GM21576 (cell line): ENCODE measurements around the gene TENT5A.
A peak's percentile ranks its signal among the peaks of the same experiment; 100 is the strongest.

Source experiments
- ATAC-seq: cut with Tn5 transposase; IDR thresholded peaks from one replicate; pipeline ENCODE4 v1.9.1; 2021; ENCODE audit warnings: mild to moderate bottlenecking, moderate library complexity; ENCODE audit not compliant: unreplicated experiment

TENT5A gene

DNA sequence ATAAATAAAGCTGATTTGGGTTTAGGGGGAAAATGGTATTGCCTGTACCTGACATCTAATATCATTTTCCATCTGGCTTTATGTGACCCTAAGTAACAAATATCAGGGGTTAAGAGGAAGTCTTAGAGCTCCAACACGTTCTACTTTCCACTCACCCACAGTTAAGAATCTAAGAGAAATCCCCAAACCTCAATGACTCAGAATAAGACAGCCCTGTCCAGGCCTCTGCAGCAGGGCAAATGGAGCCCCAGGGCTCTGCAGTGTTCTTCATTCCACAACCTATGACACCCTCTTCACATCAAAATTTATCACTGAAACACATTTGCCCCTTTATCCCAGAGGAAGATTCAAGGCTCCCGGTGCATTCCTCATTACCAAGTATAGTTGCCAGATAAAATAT, 20.3 kb upstream of the TENT5A start:
- peak; percentile 100 for ATAC-seq

GRCh38 chr6:81771097-81771496, 18.6 kb upstream of the TENT5A start:
- no peak for ATAC-seq

DNA sequence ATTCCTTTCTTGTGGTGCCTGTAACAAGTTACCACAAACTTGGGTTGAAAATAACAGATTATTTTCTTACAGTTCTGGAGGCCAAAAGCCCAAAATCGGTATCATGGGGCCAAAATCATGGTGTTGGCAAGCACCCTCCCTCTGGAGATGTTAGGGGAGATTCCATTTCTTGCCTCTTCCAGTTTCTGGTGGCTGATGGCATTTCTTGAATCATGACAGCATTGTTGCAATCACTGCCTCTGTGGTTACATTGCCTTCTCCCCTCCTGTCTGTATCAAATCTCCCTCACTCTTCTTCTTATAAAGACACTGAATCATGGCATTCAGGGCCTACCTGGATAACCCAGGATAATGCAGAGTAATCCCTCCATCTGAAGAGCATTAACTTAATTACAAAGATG, 17.9 kb upstream of the TENT5A start:
- ATAC-seq: no peak

DNA sequence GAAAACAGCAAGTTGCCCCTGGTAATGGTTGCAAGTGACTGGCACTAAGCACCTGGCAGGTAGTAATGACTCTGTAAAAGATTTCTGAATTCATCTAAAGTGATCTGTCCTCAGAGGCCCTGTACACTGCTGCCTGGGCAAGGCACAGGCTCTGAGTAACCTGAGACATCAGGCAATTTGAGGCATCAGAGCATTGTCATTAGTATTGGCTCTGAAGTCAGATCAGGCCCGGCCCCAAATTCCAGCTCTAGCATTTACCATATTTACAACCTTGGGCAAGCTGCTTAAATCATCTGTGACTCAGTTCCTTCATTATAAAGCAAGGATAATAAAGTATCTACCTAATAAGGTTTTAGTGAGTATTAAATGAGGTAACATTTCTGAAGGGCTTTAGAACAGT, 17.3 kb upstream of the TENT5A start:
- no peak for ATAC-seq

DNA sequence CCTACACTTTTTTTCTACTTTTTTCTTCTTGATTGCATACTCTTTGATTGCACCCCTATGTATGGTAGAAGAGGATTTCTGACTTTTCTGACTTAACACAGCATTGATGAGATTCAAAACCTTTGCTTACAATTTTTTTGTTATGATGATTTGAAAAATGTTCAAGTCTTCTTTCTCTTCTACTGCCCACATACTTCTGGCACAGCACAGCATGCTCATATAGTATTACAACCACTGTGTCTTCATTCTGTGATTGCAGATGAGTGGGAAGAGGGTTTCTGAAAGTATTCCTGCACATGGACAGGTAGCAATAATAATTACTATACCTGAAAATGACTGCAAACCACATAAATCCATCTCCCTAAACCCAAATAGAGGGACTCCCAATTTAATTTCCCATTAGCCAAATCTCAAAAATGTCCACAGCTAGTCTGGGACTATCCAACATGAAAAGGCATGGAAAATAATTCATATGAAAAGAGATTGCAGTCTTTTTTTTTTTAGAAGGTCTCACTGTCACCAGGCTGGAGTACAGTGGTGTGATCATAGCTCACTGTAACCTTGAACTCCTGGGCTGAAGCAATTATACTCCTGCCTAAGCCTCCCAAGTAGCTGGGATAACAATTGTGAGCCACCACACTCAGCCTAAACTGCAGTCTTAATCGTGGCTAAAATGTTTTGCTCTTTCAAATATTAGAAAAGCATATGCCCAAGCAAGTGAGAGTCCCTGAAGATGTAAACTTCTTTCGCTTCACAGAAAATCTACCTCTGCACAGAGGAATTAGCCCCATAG, 15.9 kb upstream of the TENT5A start:
- ATAC-seq: no peak

DNA sequence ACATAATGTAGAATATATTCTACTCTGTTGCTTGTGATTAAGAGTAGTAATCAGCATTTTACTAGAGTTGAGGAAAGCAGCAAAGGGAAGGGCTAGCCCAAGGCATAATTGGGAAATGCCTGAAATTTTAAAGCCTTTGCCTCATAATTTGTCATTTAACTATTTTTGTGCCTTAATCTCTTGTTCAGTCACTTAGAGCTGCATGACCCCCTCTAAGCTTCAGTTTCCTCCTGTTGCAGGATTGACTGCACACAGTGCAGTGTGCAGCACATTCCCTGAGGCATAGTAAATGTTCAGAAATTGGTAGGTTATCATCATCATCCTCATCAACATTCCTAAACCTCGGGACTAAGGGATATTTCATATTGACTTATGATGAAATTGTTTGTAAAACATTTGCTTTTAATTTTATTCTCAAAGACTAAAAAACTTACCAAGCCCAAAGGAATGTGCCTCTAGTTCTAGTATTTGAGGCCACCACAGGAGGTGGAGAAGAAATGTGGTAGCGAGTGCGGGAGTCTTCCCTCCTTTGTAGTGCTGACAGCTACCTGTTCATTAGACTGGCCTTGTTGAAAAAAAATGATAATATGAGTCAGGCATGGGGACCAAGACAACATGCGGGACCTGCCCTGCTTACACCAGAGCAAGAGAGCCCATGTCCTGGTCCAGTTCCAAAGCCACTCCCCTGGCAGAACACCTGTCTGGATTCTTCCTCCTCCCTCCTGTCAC, 14.8 kb upstream of the TENT5A start:
- no peak for ATAC-seq

GRCh38 chr6:81766482-81767069, 14.1 kb upstream of the TENT5A start:
- no peak for ATAC-seq

- ATAC-seq: no peak
Observed at GRCh38 chr6:81764531-81764930, 12.1 kb upstream of the TENT5A start.

GRCh38 chr6:81763968-81764367, 11.5 kb upstream of the TENT5A start:
- no peak for ATAC-seq

DNA sequence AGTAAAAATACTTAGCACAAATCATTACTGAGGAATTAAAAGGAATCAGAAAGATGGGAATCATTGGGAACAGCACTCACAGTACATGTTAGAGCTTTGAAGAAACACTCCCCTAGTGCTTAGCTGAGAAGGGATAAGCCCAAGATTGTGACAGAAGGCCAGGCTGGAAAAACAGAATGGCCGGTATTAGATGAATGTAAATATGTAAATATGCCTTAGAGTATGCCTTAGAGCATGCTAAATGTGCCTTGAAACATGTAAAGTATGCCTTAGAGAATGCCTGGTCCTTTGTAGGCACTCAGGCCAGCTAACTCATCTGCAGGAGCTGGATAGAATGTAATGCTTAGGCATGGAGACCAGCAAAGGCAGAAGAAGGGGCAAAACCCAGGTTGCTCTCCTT, 10.6 kb upstream of the TENT5A start:
- ATAC-seq: no peak

DNA sequence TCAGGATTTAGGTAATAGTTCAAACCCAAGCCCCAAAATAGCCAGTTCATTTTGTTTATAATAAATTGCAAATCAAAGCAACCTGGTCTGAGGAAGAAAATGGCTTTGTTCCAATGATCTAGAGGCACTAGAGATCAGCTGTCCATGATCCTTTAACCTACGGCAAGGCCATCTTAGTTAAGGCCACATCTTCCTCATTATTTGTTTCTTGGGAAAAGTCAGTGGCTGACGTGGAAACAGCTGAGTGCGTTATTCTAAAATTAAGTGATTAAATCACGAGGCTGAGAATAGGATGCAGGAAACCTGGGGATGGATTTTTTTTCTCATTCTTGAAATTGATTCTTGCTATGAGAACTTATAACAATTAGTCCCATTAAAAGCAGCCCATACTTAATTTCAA, 10.1 kb upstream of the TENT5A start:
- no peak for ATAC-seq

DNA sequence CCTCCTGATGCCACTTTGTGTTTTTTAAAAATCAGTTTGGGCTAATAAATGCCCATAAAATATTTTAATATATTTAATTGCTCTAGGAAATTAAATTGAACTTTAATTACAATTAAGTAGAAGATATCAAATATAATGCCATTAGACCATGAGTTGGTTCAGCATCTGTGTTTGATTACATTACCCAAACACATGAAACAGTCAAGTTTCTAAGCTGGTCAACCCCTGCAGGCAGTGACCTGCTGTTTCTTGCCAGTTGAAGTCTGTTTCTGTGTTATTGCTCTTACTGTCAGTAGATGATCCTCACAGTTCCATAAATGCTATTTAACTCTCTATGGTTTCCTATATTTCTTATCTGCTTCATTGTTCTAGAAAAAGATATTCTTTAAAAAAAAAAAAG, 9.7 kb upstream of the TENT5A start:
- ATAC-seq: no peak

- no peak for ATAC-seq
Observed at GRCh38 chr6:81761197-81761596, 8.7 kb upstream of the TENT5A start.

DNA sequence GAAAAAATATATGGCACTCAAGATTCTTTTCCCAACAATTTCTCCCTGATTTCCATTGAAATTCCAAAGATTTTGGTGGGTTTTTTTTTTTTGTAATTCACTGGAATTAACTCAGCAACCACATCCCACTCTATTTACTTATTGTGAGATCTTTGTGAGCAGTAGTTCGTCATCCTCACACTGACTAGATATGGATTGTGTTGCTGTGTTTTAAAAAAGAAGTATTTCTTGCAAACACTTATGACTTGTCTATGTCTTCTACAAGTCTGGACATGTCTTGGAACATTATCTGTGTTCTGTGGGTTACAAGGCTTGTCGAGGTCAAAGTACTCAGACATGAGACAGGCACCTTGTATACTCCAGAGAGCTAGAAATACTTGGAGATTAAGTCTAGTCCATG, 7.3 kb upstream of the TENT5A start:
- no peak for ATAC-seq

GRCh38 chr6:81758221-81758620, 5.7 kb upstream of the TENT5A start:
- ATAC-seq: no peak

DNA sequence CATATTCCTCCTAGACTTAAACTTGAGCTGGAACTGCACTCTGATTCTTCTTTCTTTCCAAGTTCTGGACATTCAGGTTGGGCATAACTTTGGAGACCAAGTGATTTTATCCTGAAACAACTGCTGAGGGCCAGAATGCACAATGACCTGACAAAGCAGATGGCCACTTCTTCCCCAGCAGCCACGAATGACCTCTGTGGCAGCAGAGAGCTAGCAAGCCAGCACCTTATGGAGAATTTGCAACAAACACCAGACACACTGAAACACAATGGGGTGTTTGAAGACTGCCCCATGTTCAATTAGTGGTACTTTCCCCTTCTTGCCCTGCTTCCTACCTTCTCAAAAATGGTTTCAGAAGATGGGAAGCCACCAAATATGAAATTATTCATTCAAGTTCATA, 4.2 kb upstream of the TENT5A start:
- ATAC-seq: no peak

DNA sequence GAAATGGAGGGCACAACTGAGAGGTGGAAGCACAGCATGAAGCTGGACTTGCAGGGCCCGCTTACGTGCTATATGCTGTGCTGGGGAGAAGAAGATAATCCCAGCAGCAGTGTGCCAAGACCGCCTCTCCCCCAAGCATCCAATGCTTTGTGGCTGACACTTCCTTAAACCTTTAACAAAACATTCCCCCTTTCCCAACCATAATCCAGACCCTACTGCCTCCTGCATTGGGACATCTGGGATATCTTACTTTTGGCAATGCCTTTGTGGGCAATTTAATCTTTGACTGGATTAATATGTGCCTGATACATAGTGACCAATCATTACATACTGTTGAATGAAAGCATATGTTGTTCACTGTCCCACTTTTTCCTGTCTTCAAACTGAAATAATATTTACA, 3.1 kb upstream of the TENT5A start:
- no peak for ATAC-seq

- no peak for ATAC-seq
Observed at GRCh38 chr6:81754906-81755305, 2.4 kb upstream of the TENT5A start.

GRCh38 chr6:81753711-81754577, 1.5 kb upstream of the TENT5A start:
- ATAC-seq: peak; percentile 35

- peak; percentile 34 for ATAC-seq
Observed at GRCh38 chr6:81752921-81753710, 635 bp upstream of the TENT5A start.
